WTC11 (cell line): ENCODE measurements around the gene KIAA2012. TPM values are rescaled to one million over a fixed set of nuclear protein-coding genes. Genes with fewer than 3 reads are reported as not detected.

Source experiments
- ATAC-seq: fragments of 200-7000 bp; cut with Tn5 transposase; 2 replicates; pipeline ENCODE4 v1.10.0; 2021; ENCODE audit warnings: mild to moderate bottlenecking, moderate library complexity
- CTCF ChIA-PET: fragments of 300-600 bp; sonication (Branson Sonifier 250); formaldehyde crosslinking; loops from one replicate; lab custom pipeline; 2021; ENCODE audit warnings: antibody characterized with exemption; lab: Charles Lee
- POLR2A ChIA-PET: fragments of 350-600 bp; sonication (Branson Sonifier 250); formaldehyde crosslinking; loops from one replicate; lab custom pipeline; 2021; ENCODE audit warnings: antibody characterized with exemption; lab: Charles Lee
- DNase-seq: peaks from one replicate; pipeline ENCODE4 v3.0.0; 2021; ENCODE audit warnings: low spot score
- H3K27ac Mint-ChIP-seq: 2 replicates; pipeline ENCODE4 v1.8.0; 2021; ENCODE audit warnings: mixed read lengths
- H3K27me3 Mint-ChIP-seq: 2 replicates; pipeline ENCODE4 v1.8.0; 2021; ENCODE audit warnings: low read depth, mild to moderate bottlenecking, moderate library complexity, mixed read lengths
- H3K36me3 Mint-ChIP-seq: 2 replicates; pipeline ENCODE4 v1.8.0; 2021; ENCODE audit warnings: mixed read lengths
- H3K4me1 Mint-ChIP-seq: 2 replicates; pipeline ENCODE4 v1.8.0; 2022; ENCODE audit warnings: mixed read lengths
- H3K4me3 Mint-ChIP-seq: 2 replicates; pipeline ENCODE4 v1.8.0; 2021; ENCODE audit warnings: mild to moderate bottlenecking, moderate library complexity, mixed read lengths
- H3K9me3 Mint-ChIP-seq: 2 replicates; pipeline ENCODE4 v1.8.0; 2021; ENCODE audit warnings: mixed read lengths
- CTCF ChIP-seq: fragments of 200-600 bp; IDR thresholded peaks from 2 replicates; pipeline ENCODE4 v1.8.0; 2022; ENCODE audit warnings: antibody characterized with exemption
- ELF4 ChIP-seq: sonication (generic); formaldehyde crosslinking; IDR thresholded peaks from 2 replicates; pipeline ENCODE4 v1.8.1; 2022; ENCODE audit warnings: low read depth, mild to moderate bottlenecking, moderate library complexity, missing genetic modification reagents
- EMX1 ChIP-seq: fragments of 250-450 bp; sonication (Bioruptor Pico); IDR thresholded peaks from 2 replicates; pipeline ENCODE4 v1.8.0; 2021; ENCODE audit warnings: mild to moderate bottlenecking
- ETV6 ChIP-seq: sonication (generic); formaldehyde crosslinking; IDR thresholded peaks from 2 replicates; pipeline ENCODE4 v1.8.1; 2022; ENCODE audit warnings: mild to moderate bottlenecking, missing genetic modification reagents
- FOXP1 ChIP-seq: sonication (generic); formaldehyde crosslinking; IDR thresholded peaks from 2 replicates; pipeline ENCODE4 v1.8.0; 2022; ENCODE audit warnings: missing genetic modification reagents, mild to moderate bottlenecking, moderate library complexity, borderline replicate concordance
- GABPB1 ChIP-seq: sonication (generic); formaldehyde crosslinking; IDR thresholded peaks from 2 replicates; pipeline ENCODE4 v1.8.1; 2023; ENCODE audit warnings: mild to moderate bottlenecking, missing genetic modification reagents
- GTF2I ChIP-seq: fragments of 250-450 bp; sonication (Bioruptor Pico); conservative IDR thresholded peaks from 2 replicates; pipeline ENCODE4 v1.4.0; 2021; ENCODE audit warnings: mild to moderate bottlenecking
- NFATC4 ChIP-seq: fragments of 250-450 bp; sonication (Bioruptor Pico); IDR thresholded peaks from 2 replicates; pipeline ENCODE4 v1.9.0; 2021; ENCODE audit warnings: mild to moderate bottlenecking
- NFYB ChIP-seq: sonication (generic); formaldehyde crosslinking; conservative IDR thresholded peaks from 2 replicates; pipeline ENCODE4 v1.8.0; 2022; ENCODE audit warnings: low read depth, missing genetic modification reagents
- SOX15 ChIP-seq: fragments of 250-450 bp; sonication (Bioruptor Pico); IDR thresholded peaks from 2 replicates; pipeline ENCODE4 v1.9.0; 2021; ENCODE audit warnings: mild to moderate bottlenecking
- STAT6 ChIP-seq: sonication (generic); formaldehyde crosslinking; conservative IDR thresholded peaks from 2 replicates; pipeline ENCODE4 v1.8.1; 2023; ENCODE audit warnings: mild to moderate bottlenecking, low read depth, missing genetic modification reagents, moderate library complexity
- USF2 ChIP-seq: sonication (generic); formaldehyde crosslinking; IDR thresholded peaks from 2 replicates; pipeline ENCODE4 v1.8.1; 2023; ENCODE audit warnings: mild to moderate bottlenecking, missing genetic modification reagents, moderate library complexity
- ZNF121 ChIP-seq: sonication (generic); formaldehyde crosslinking; IDR thresholded peaks from 2 replicates; pipeline ENCODE4 v1.8.0; 2023; ENCODE audit warnings: missing genetic modification reagents
- ZNF232 ChIP-seq: sonication (generic); formaldehyde crosslinking; IDR thresholded peaks from 2 replicates; pipeline ENCODE4 v1.8.0; 2022; ENCODE audit warnings: mild to moderate bottlenecking, missing genetic modification reagents
- ZNF263 ChIP-seq: sonication (generic); formaldehyde crosslinking; IDR thresholded peaks from 2 replicates; pipeline ENCODE4 v1.8.1; 2022; ENCODE audit warnings: low read depth, mild to moderate bottlenecking, moderate library complexity, missing genetic modification reagents
- ZNF423 ChIP-seq: fragments of 250-450 bp; sonication (Bioruptor Pico); IDR thresholded peaks from 2 replicates; pipeline ENCODE4 v2.1.2; 2022; ENCODE audit warnings: mild to moderate bottlenecking, moderate library complexity
- total RNA-seq: library from RNA; stranded (reverse); gene quantifications from 3 replicates; pipeline ENCODE4 v1.2.3, GENCODE V29; 2021
- TF ChIP-seq, protein P1 (sequence below): fragments of 250-450 bp; sonication (Bioruptor Pico); IDR thresholded peaks from 2 replicates; pipeline ENCODE4 v1.9.0; 2021; ENCODE audit warnings: moderate library complexity, mild to moderate bottlenecking, inconsistent platforms, borderline replicate concordance
- TF ChIP-seq, protein P2 (sequence below): sonication (generic); formaldehyde crosslinking; IDR thresholded peaks from 2 replicates; pipeline ENCODE4 v1.8.0; 2022; ENCODE audit warnings: mild to moderate bottlenecking, missing genetic modification reagents
- TF ChIP-seq, protein P3 (sequence below): sonication (generic); formaldehyde crosslinking; IDR thresholded peaks from 2 replicates; pipeline ENCODE4 v1.8.1; 2022; ENCODE audit warnings: mild to moderate bottlenecking, missing genetic modification reagents, moderate library complexity, borderline replicate concordance

Gene KIAA2012
- total RNA-seq, 1 experiment from 2014 or later, result not detected

DNA sequence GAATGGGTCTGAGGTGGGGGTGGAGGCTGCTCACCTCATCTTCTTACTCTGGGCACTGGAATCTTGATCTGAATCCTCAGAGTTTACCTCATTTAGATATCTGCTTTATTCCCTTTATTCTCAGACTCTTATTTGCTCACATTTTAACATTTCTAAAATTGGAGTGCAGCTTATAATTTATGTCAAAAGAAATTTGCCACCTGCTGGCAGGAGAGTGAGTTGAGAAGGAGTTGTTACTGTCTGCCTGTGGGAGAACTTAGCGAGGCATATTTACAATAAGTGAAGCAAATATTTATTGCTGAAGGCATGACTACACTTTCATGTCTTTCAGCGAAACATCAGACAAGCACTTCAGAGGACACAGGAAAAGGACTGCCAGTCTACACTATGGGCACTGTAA, 16.4 kb upstream of the KIAA2012 start:
- Mint-ChIP-seq H3K9me3 (no peaks in the 10 kb centered on the region), H3K4me1 (peaks cover 15% of the 10 kb centered on the region), H3K4me3 (no peak overlapping the region), H3K27me3 (peaks cover 15% of the 10 kb centered on the region), H3K27ac (no peak overlapping the region), H3K36me3 (no peaks in the 10 kb centered on the region)
- ChIA-PET CTCF (no interaction called here), POLR2A (no interaction called here)
- ATAC-seq, result no peak
- TF ChIP-seq ELF4 (CRISPR knock-in tag), result no peak
- no peak for TF ChIP-seq FOXP1
- no peak for TF ChIP-seq CTCF
- no peak for TF ChIP-seq GTF2I (CRISPR knock-in tag)
- no peak for TF ChIP-seq ZNF232 (CRISPR knock-in tag)
- TF ChIP-seq NFYB (CRISPR knock-in tag), result no peak
- TF ChIP-seq SOX15 (CRISPR knock-in tag), result no peak
- no peak for TF ChIP-seq STAT6
- no peak for TF ChIP-seq GABPB1 (CRISPR knock-in tag)
- TF ChIP-seq, protein P1, sequence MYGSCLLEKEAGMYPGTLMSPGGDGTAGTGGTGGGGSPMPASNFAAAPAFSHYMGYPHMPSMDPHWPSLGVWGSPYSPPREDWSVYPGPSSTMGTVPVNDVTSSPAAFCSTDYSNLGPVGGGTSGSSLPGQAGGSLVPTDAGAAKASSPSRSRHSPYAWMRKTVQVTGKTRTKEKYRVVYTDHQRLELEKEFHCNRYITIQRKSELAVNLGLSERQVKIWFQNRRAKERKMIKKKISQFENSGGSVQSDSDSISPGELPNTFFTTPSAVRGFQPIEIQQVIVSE (CRISPR knock-in tag), result no peak
- TF ChIP-seq ZNF423 (CRISPR knock-in tag), result no peak
- no peak for TF ChIP-seq ETV6 (CRISPR knock-in tag)
- no peak for DNase-seq

- no peak overlapping the region for H3K27ac Mint-ChIP-seq
- peaks cover 17% of the 10 kb centered on the region for H3K4me1 Mint-ChIP-seq
- TF ChIP-seq, protein P2, sequence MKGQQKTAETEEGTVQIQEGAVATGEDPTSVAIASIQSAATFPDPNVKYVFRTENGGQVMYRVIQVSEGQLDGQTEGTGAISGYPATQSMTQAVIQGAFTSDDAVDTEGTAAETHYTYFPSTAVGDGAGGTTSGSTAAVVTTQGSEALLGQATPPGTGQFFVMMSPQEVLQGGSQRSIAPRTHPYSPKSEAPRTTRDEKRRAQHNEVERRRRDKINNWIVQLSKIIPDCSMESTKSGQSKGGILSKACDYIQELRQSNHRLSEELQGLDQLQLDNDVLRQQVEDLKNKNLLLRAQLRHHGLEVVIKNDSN (CRISPR knock-in tag), result no peak
- TF ChIP-seq, protein P3, sequence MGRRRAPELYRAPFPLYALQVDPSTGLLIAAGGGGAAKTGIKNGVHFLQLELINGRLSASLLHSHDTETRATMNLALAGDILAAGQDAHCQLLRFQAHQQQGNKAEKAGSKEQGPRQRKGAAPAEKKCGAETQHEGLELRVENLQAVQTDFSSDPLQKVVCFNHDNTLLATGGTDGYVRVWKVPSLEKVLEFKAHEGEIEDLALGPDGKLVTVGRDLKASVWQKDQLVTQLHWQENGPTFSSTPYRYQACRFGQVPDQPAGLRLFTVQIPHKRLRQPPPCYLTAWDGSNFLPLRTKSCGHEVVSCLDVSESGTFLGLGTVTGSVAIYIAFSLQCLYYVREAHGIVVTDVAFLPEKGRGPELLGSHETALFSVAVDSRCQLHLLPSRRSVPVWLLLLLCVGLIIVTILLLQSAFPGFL (CRISPR knock-in tag), result no peak
- TF ChIP-seq NFATC4 (CRISPR knock-in tag) (no peak), USF2 (CRISPR knock-in tag) (no peak), EMX1 (no peak), CTCF (peak; percentile 32; the same call in 1 of the 2 replicates), ZNF263 (CRISPR knock-in tag) (no peak), ZNF121 (no peak)
- TF ChIP-seq, protein P1 (CRISPR knock-in tag), result no peak
- POLR2A ChIA-PET, result interaction anchor here (0.5 to 0.6 kb wide), 3 partner anchors 286 to 1187 kb away, joined by 3 to 4 read pairs (median 3); no protein-coding TSS in a partner anchor
- no peaks in the 10 kb centered on the region; the same call in 1 of the 2 replicates for H3K27me3 Mint-ChIP-seq
- CTCF ChIA-PET, result interaction anchor here (0.6 to 1.7 kb wide), 10 partner anchors 11 to 200 kb away, joined by 3 to 9 read pairs (median 4); partner anchors contain the start of gene KIAA2012
- ATAC-seq (peak; percentile 55), DNase-seq (no peak)
- H3K9me3 Mint-ChIP-seq, result no peaks in the 10 kb centered on the region
- H3K4me3 Mint-ChIP-seq, result no peak overlapping the region
- no peaks in the 10 kb centered on the region for H3K36me3 Mint-ChIP-seq
Measured at GRCh38 chr2:202060218-202060617, 12.8 kb upstream of the KIAA2012 start.
